ENCODE measurements around the gene KANK4. TPM values are rescaled to one million over a fixed set of nuclear protein-coding genes. Genes with fewer than 3 reads are reported as not detected.
"Not testable (repeated sequence)": the region's sequence is repeated elsewhere in the genome, so short reads cannot be mapped to it uniquely, and the experiment has no call there.

Gene KANK4
- total RNA-seq, 4 donors from 2014 or later = 0.16 TPM; not detected in 3

DNA sequence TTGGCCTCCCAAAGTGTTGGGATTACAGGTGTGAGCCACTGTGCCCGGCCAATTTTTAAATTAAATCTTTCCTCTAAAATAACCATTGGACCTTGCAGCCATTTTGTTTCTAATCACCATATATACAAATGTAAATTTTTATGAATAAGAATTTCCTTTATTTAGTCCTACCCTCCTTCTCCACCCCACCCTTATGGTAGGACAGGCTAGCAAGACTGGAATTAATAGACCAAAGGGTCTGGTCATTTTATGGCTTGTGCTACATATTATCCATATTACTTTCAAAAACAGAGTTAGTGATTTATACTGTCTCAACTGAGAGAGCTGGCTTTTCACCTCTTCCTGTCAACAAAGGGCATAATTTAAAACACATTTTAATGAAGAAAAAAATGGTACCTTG is 98.1 kb downstream of the KANK4 start:
- intact Hi-C loops (cut with DNase I; ENCODE audit: low total_unique reads) = no loop called here
- in situ Hi-C loops (cut with MboI; ENCODE audit: low sequenced_read_pairs in 4 of 4) = no loop called here
- no peak for ATAC-seq
- H3K9me3 ChIP-seq = no peaks in the 10 kb centered on the region
- no peak overlapping the region for H3K27ac ChIP-seq
- H3K36me3 ChIP-seq = no peaks in the 10 kb centered on the region
- no peak overlapping the region for H3K4me3 ChIP-seq
- DNase-seq = no peak
- TF ChIP-seq, protein P1, sequence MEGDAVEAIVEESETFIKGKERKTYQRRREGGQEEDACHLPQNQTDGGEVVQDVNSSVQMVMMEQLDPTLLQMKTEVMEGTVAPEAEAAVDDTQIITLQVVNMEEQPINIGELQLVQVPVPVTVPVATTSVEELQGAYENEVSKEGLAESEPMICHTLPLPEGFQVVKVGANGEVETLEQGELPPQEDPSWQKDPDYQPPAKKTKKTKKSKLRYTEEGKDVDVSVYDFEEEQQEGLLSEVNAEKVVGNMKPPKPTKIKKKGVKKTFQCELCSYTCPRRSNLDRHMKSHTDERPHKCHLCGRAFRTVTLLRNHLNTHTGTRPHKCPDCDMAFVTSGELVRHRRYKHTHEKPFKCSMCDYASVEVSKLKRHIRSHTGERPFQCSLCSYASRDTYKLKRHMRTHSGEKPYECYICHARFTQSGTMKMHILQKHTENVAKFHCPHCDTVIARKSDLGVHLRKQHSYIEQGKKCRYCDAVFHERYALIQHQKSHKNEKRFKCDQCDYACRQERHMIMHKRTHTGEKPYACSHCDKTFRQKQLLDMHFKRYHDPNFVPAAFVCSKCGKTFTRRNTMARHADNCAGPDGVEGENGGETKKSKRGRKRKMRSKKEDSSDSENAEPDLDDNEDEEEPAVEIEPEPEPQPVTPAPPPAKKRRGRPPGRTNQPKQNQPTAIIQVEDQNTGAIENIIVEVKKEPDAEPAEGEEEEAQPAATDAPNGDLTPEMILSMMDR (IDR thresholded peaks at IDR 0.05 in 4 of 5, conservative IDR thresholded peaks at IDR 0.05 in 1 of 5) = no peak
- no peak for TF ChIP-seq POLR2A (IDR thresholded peaks at IDR 0.05)
- no peaks in the 10 kb centered on the region for H3K4me1 ChIP-seq
- no peaks in the 10 kb centered on the region for H3K27me3 ChIP-seq

- H3K27ac ChIP-seq; H3K36me3 ChIP-seq; DNase-seq; H3K4me3 ChIP-seq; ATAC-seq; H3K9me3 ChIP-seq; intact Hi-C loops (cut with DNase I; ENCODE audit: low total_unique reads); in situ Hi-C loops (cut with MboI; ENCODE audit: low sequenced_read_pairs in 4 of 4); H3K27me3 ChIP-seq; H3K4me1 ChIP-seq: not testable (repeated sequence)
These were observed 98.8 kb downstream of the KANK4 start for GRCh38 chr1:62220456-62220855.

- intact Hi-C loops (cut with DNase I; ENCODE audit: low total_unique reads) = no loop called here
- no peaks in the 10 kb centered on the region for H3K4me1 ChIP-seq
- H3K27ac ChIP-seq = no peak overlapping the region
- no peaks in the 10 kb centered on the region for H3K9me3 ChIP-seq
- in situ Hi-C loops (cut with MboI; ENCODE audit: low sequenced_read_pairs in 4 of 4) = no loop called here
- no peaks in the 10 kb centered on the region for H3K27me3 ChIP-seq
- TF ChIP-seq, protein P1 (IDR thresholded peaks at IDR 0.05 in 4 of 5, conservative IDR thresholded peaks at IDR 0.05 in 1 of 5) = no peak
- TF ChIP-seq POLR2A (IDR thresholded peaks at IDR 0.05) = no peak
- H3K36me3 ChIP-seq = no peaks in the 10 kb centered on the region
- no peak for DNase-seq
- H3K4me3 ChIP-seq = no peak overlapping the region
- ATAC-seq = no peak
These were observed 100.6 kb downstream of the KANK4 start for GRCh38 chr1:62218604-62219003.

DNA sequence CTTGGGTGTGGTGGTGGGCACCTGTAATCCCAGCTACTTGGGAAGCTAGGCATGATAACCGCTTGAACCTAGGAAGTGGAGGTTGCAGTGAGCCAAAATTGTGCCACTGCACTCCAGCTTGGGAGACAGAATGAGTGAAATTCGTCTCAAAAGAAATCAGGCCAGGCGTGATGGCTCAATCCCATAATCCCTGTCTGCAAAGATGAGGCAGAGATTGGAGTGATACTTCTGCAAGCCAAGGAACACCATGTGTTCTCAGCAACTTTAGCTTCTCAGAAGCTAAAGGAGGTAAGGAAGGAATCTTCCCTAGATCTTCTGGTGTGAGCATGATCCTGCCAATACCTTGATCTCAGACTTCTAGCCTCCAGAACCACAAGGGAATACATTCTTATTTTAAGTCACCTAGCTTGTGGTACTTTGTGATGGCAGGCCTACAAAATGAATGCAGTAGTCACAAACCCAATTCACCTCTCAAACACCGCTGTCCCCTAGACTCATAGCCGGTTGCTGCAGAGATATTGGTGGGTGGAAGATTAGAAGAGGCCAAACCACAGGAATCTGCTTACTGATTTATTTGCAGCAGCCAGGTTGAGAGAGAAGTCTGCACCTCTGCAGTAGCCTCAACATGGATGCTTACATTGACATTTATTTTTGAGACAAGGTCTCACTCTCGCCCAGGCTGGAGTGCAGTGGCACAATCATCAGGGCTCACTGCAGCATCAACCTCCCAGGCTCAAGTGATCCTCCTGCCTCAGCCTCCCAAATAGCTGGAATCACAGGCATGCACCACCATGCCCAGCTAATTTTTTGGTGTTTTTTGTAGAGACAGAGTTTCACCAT is 105.9 kb downstream of the KANK4 start:
- Histone ChIP-seq H3K9me3 (peaks cover 0 to 6% (median 0%) of the 10 kb centered on the region in 3 donors), H3K27me3 (no peaks in the 10 kb centered on the region), H3K27ac (no peak overlapping the region), H3K36me3 (no peaks in the 10 kb centered on the region), H3K4me3 (no peak overlapping the region), H3K4me1 (no peaks in the 10 kb centered on the region)
- intact Hi-C loops (cut with DNase I; ENCODE audit: low total_unique reads) = no loop called here
- no peak for TF ChIP-seq POLR2A (IDR thresholded peaks at IDR 0.05)
- TF ChIP-seq, protein P1 (IDR thresholded peaks at IDR 0.05 in 4 of 5, conservative IDR thresholded peaks at IDR 0.05 in 1 of 5) = no peak
- no peak for ATAC-seq
- in situ Hi-C loops (cut with MboI; ENCODE audit: low sequenced_read_pairs in 4 of 4) = no loop called here
- no peak for DNase-seq

DNA sequence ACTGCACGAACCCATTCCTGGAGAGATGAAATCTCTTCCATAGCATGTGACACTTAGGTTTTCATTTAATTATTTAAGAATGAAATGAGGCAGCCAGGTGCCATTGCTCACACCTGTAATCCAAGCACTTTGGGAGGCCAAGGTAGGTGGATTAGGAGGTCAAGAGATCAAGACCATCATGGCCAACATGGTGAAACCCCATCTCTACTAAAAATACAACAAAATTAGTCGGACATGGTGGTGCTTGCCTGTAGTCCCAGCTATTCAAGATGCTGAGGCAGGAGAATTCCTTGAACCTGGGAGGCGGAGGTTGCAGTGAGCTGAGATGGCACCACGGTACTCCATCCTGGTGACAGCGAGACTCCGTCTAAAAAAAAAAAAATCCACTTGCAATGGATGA is 106.8 kb downstream of the KANK4 start:
- DNase-seq = no peak
- H3K9me3 ChIP-seq = peaks cover 0 to 6% (median 0%) of the 10 kb centered on the region in 3 donors
- intact Hi-C loops (cut with DNase I; ENCODE audit: low total_unique reads) = no loop called here
- no peak overlapping the region for H3K4me3 ChIP-seq
- H3K27ac ChIP-seq = no peak overlapping the region
- no peak for ATAC-seq
- in situ Hi-C loops (cut with MboI; ENCODE audit: low sequenced_read_pairs in 4 of 4) = no loop called here
- H3K4me1 ChIP-seq = no peaks in the 10 kb centered on the region
- H3K27me3 ChIP-seq = no peaks in the 10 kb centered on the region
- no peaks in the 10 kb centered on the region for H3K36me3 ChIP-seq
- TF ChIP-seq, protein P1 (IDR thresholded peaks at IDR 0.05 in 4 of 5, conservative IDR thresholded peaks at IDR 0.05 in 1 of 5) = no peak
- no peak for TF ChIP-seq POLR2A (IDR thresholded peaks at IDR 0.05)

All from gastrocnemius medialis (tissue), 4 donors.